Measurements from ENCODE around the gene HNF4A. TPM values are rescaled to one million over a fixed set of nuclear protein-coding genes. Genes with fewer than 3 reads are reported as not detected.

The HNF4A gene
- total and polyA plus RNA-seq, 2 donors (not counting 3 experiments of a cell fraction or from before 2014, with no cell fraction given): not detected

GRCh38 chr20:44412402-44413144, 57.1 kb downstream of the HNF4A start:
- Histone ChIP-seq H3K27ac (ENCODE audit: insufficient read depth, low read depth, low read length) (no peak overlapping the region), H3K9me1 (replicated peaks; ENCODE audit: control insufficient read depth, extremely low read depth, insufficient read depth, low read length) (no peaks in the 10 kb centered on the region), H3K27me3 (ENCODE audit: control insufficient read depth in 2 of 2, insufficient read depth in 2 of 2, low read length in 2 of 2) (peaks cover 0 to 2% of the 10 kb centered on the region in 2 experiments), H3K4me1 (ENCODE audit: control insufficient read depth, extremely low read depth, insufficient read depth, low read length) (no peaks in the 10 kb centered on the region), H3K79me2 (ENCODE audit: control insufficient read depth, insufficient read depth, low read length) (no peaks in the 10 kb centered on the region), H3K36me3 (ENCODE audit: control insufficient read depth in 2 of 2, extremely low read depth in 1 of 2, insufficient read depth in 2 of 2, low read length in 2 of 2) (no peaks in the 10 kb centered on the region), H4K20me1 (replicated peaks; ENCODE audit: control insufficient read depth, extremely low read depth, insufficient read depth, low read length) (no peaks in the 10 kb centered on the region), H3K9ac (replicated peaks; ENCODE audit: extremely low read depth, insufficient read depth, low read length) (no peak overlapping the region), H3K4me3 (replicated peaks in 1 of 3; ENCODE audit: insufficient read depth in 1 of 3, low read depth in 1 of 3, low read length in 3 of 3) (no peak overlapping the region), H3K9me3 (replicated peaks; ENCODE audit: control insufficient read depth, insufficient read depth, low read length) (no peaks in the 10 kb centered on the region), H3K4me2 (ENCODE audit: insufficient read depth, low read length) (no peak overlapping the region), H2AFZ (ENCODE audit: low read depth, low read length) (no peak overlapping the region)
- DNase-seq (ENCODE audit: low read depth, low spot score) (no peak), FAIRE-seq (no peak)
- ChIA-PET CTCF (no interaction called here), POLR2A (interaction anchor here (0.7 kb wide), 2 partner anchors 16 to 188 kb away, joined by 3 read pairs; no protein-coding TSS in a partner anchor)
- intact Hi-C loops (cut with micrococcal nuclease): no loop called here
- BruUV-seq (replicated peaks): no TSS peak
- dilution Hi-C loops (cut with MboI; ENCODE audit: extremely low pct_ligation_motif_present, low sequenced_read_pairs): no loop called here
- TF ChIP-seq GATA2 (IDR thresholded peaks at IDR 0.05; ENCODE audit: insufficient read depth, insufficient read length, low read depth, low read length) (no peak), MYC (IDR thresholded peaks at IDR 0.05; ENCODE audit: low read depth, low read length) (no peak), JUN (IDR thresholded peaks at IDR 0.05; ENCODE audit: borderline replicate concordance, insufficient read depth, insufficient read length, low read depth) (no peak), MAX (IDR thresholded peaks at IDR 0.05; ENCODE audit: insufficient read depth, insufficient read length) (no peak), POLR2A (IDR thresholded peaks at IDR 0.05; ENCODE audit: low read depth, low read length) (no peak), CTCF (IDR thresholded peaks at IDR 0.05; ENCODE audit: extremely low read depth in 1 of 2, insufficient read depth in 1 of 2, low read depth in 1 of 2, low read length in 2 of 2) (no peak), FOS (IDR thresholded peaks at IDR 0.05; ENCODE audit: borderline replicate concordance, insufficient read depth, low read length) (no peak), EZH2 (IDR thresholded peaks at IDR 0.05; ENCODE audit: borderline replicate concordance, low read depth, low read length, severe bottlenecking) (no peak), POLR2AphosphoS5 (IDR thresholded peaks at IDR 0.05; ENCODE audit: insufficient read depth, low read depth, low read length) (no peak)
